ENCODE measurements around the gene HIBADH.

The HIBADH gene

GRCh38 chr7:27478556-27478955, 184.1 kb downstream of the HIBADH start:
- no peak for DNase-seq (ENCODE audit: extremely low read depth, insufficient read length)
- Histone ChIP-seq H3K27me3 (replicated peaks; ENCODE audit: control insufficient read depth, insufficient read depth, low read length) (no peaks in the 10 kb centered on the region; the same call in none of the 2 replicates), H3K36me3 (ENCODE audit: control insufficient read depth, insufficient read depth, low read length) (no peaks in the 10 kb centered on the region), H3K4me3 (replicated peaks; ENCODE audit: low read depth, low read length) (no peak overlapping the region)
- TF ChIP-seq, protein P1, sequence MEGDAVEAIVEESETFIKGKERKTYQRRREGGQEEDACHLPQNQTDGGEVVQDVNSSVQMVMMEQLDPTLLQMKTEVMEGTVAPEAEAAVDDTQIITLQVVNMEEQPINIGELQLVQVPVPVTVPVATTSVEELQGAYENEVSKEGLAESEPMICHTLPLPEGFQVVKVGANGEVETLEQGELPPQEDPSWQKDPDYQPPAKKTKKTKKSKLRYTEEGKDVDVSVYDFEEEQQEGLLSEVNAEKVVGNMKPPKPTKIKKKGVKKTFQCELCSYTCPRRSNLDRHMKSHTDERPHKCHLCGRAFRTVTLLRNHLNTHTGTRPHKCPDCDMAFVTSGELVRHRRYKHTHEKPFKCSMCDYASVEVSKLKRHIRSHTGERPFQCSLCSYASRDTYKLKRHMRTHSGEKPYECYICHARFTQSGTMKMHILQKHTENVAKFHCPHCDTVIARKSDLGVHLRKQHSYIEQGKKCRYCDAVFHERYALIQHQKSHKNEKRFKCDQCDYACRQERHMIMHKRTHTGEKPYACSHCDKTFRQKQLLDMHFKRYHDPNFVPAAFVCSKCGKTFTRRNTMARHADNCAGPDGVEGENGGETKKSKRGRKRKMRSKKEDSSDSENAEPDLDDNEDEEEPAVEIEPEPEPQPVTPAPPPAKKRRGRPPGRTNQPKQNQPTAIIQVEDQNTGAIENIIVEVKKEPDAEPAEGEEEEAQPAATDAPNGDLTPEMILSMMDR (IDR thresholded peaks at IDR 0.05; ENCODE audit: insufficient read depth, low read length, poor library complexity, severe bottlenecking), result no peak

DNA sequence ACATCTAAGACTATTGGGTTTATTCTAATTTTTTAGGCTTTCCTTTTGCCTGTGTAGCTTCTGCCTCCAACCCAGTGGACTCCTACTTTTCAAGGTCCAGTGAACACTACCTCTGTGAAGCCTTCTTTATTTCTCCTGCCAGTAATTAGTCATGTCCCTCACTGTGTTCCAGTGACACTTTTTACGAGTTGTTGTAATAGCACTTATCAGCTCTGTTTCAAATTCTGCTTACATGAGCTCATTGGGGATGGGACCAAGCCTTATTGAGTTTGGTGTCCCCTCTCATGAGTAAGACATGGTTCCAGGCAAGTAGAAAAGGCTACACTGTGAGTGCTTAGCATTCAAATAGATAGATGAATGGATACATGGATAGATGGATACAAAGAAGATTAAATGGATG, 184.6 kb downstream of the HIBADH start:
- Histone ChIP-seq H3K4me3 (replicated peaks; ENCODE audit: low read depth, low read length) (no peak overlapping the region), H3K27me3 (replicated peaks; ENCODE audit: control insufficient read depth, insufficient read depth, low read length) (no peaks in the 10 kb centered on the region; the same call in none of the 2 replicates), H3K36me3 (ENCODE audit: control insufficient read depth, insufficient read depth, low read length) (no peaks in the 10 kb centered on the region)
- no peak for DNase-seq (ENCODE audit: extremely low read depth, insufficient read length)
- TF ChIP-seq, protein P1 (IDR thresholded peaks at IDR 0.05; ENCODE audit: insufficient read depth, low read length, poor library complexity, severe bottlenecking), result no peak

GRCh38 chr7:27476493-27476892, 186.2 kb downstream of the HIBADH start:
- Histone ChIP-seq H3K4me3 (replicated peaks; ENCODE audit: low read depth, low read length) (no peak overlapping the region), H3K36me3 (ENCODE audit: control insufficient read depth, insufficient read depth, low read length) (no peaks in the 10 kb centered on the region), H3K27me3 (replicated peaks; ENCODE audit: control insufficient read depth, insufficient read depth, low read length) (no peaks in the 10 kb centered on the region; the same call in none of the 2 replicates)
- DNase-seq (ENCODE audit: extremely low read depth, insufficient read length), result no peak
- TF ChIP-seq, protein P1 (IDR thresholded peaks at IDR 0.05; ENCODE audit: insufficient read depth, low read length, poor library complexity, severe bottlenecking), result no peak

All from GM06990 (cell line).